K562 (cell line): ENCODE results near the gene IGF1R. TPM values are rescaled to one million over a fixed set of nuclear protein-coding genes. Genes with fewer than 3 reads are reported as not detected.

Source experiments
- CBFA2T3 ChIP-seq: fragments of 450-650 bp; IDR thresholded peaks from 2 replicates; pipeline ENCODE4 v1.6.1; 2017
- CEBPG ChIP-seq, 3 experiments: fragments of 200-800 bp in 1 of 3; sonication (Bioruptor generic) in 1 of 3; sonication (generic) in 1 of 3; formaldehyde crosslinking in 1 of 3; IDR thresholded peaks in 2 of 3; conservative IDR thresholded peaks in 1 of 3; 2 replicates each; pipeline versions ENCODE4 v1.6.1 to v1.8.0; 2016 to 2022; ENCODE audit warnings: missing compliant biosample characterization in 2 of 3, missing genetic modification characterization in 2 of 3, mild to moderate bottlenecking in 1 of 3, missing genetic modification reagents in 1 of 3
- ESRRA ChIP-seq: fragments of 450-650 bp; IDR thresholded peaks from 2 replicates; pipeline ENCODE4 v1.6.1; 2014; ENCODE audit warnings: low read depth, mild to moderate bottlenecking, moderate library complexity, borderline replicate concordance
- HMGXB4 ChIP-seq: sonication (generic); formaldehyde crosslinking; IDR thresholded peaks from 2 replicates; pipeline ENCODE4 v1.8.1; 2023; ENCODE audit warnings: mild to moderate bottlenecking, missing genetic modification reagents
- JUN ChIP-seq, 2 experiments: sonication (generic) in 1 of 2; formaldehyde crosslinking in 1 of 2; IDR thresholded peaks; 2 replicates each; pipeline versions ENCODE4 v1.6.1 to v1.8.0; 2012 to 2022; ENCODE audit warnings: borderline replicate concordance in 2 of 2, mild to moderate bottlenecking in 2 of 2, improper control_type of control experiment in 1 of 2, low read depth in 1 of 2, low read length in 1 of 2, missing genetic modification reagents in 1 of 2
- LCOR ChIP-seq: sonication (generic); formaldehyde crosslinking; IDR thresholded peaks from 2 replicates; pipeline ENCODE4 v1.8.0; 2022; ENCODE audit warnings: mild to moderate bottlenecking, missing genetic modification reagents
- MED1 ChIP-seq: sonication (generic); formaldehyde crosslinking; IDR thresholded peaks from 2 replicates; pipeline ENCODE4 v1.8.1; 2023; ENCODE audit warnings: missing genetic modification reagents, borderline replicate concordance
- NCOA6 ChIP-seq: fragments of 450-650 bp; IDR thresholded peaks from 2 replicates; pipeline ENCODE4 v1.6.1; 2017; ENCODE audit warnings: mild to moderate bottlenecking
- PHB2 ChIP-seq: fragments of 450-650 bp; IDR thresholded peaks from 2 replicates; pipeline ENCODE4 v1.6.1; 2017; ENCODE audit warnings: low read depth
- PTTG1 ChIP-seq: fragments of 450-650 bp; IDR thresholded peaks from 2 replicates; pipeline ENCODE4 v1.6.1; 2016; ENCODE audit warnings: low read depth, mild to moderate bottlenecking, missing genetic modification characterization, missing compliant biosample characterization
- TCF7L2 ChIP-seq: fragments of 150-350 bp; IDR thresholded peaks from 2 replicates; pipeline ENCODE4 v1.6.1; 2016; ENCODE audit warnings: low read depth, mild to moderate bottlenecking, low read length, moderate library complexity
- XRCC4 ChIP-seq: IDR thresholded peaks from one replicate; pipeline ENCODE4 v1.6.1; 2011; ENCODE audit not compliant: insufficient read depth, insufficient read length; ENCODE audit errors: extremely low read depth
- YY1 ChIP-seq, 3 experiments: IDR thresholded peaks; 2 replicates each; pipeline ENCODE4 v1.6.1; 2011; ENCODE audit warnings: low read length in 2 of 3, mild to moderate bottlenecking in 2 of 3, moderate library complexity in 2 of 3, borderline replicate concordance in 1 of 3, control low read depth in 1 of 3, low read depth in 1 of 3; ENCODE audit not compliant: insufficient read depth in 3 of 3, insufficient replicate concordance in 2 of 3, control insufficient read depth in 1 of 3, insufficient read length in 1 of 3; ENCODE audit errors: extremely low read depth in 1 of 3
- ZEB2 ChIP-seq: fragments of 450-650 bp; IDR thresholded peaks from 2 replicates; pipeline ENCODE4 v1.6.1; 2016
- ZNF197 ChIP-seq: fragments of 200-800 bp; sonication (Bioruptor generic); IDR thresholded peaks from 2 replicates; pipeline ENCODE4 v1.6.1; 2016; ENCODE audit warnings: low read depth, missing genetic modification characterization, missing compliant biosample characterization
- ZNF695 ChIP-seq: fragments of 450-650 bp; formaldehyde crosslinking; IDR thresholded peaks from 2 replicates; pipeline ENCODE4 v1.4.0; 2020; ENCODE audit warnings: mild to moderate bottlenecking, moderate library complexity
- ZNF707 ChIP-seq: fragments of 250-450 bp; sonication (Bioruptor Pico); conservative IDR thresholded peaks from 2 replicates; pipeline ENCODE4 v1.8.0; 2022; ENCODE audit warnings: inconsistent platforms, mild to moderate bottlenecking, moderate library complexity
- ZSCAN32 ChIP-seq: fragments of 450-650 bp; formaldehyde crosslinking; IDR thresholded peaks from 2 replicates; pipeline ENCODE4 v1.4.0; 2020; ENCODE audit warnings: mild to moderate bottlenecking, moderate library complexity
- polyA plus RNA-seq, 8 experiments: library from polyadenylated mRNA; depleted of rRNA in 4 of 8; stranded (reverse) in 5 of 8; unstranded in 3 of 8; fragments of >200 nt; fragmentation: Nextera tagmentation in 2 of 8; fragmentation: Illumina TruSeq in 1 of 8; extraction: Ambion mirVana in 2 of 8; extraction: Trizol in 1 of 8; gene quantifications; 2 replicates each; pipeline versions ENCODE4 v1.2.1 to v1.2.3, GENCODE V29; 2011 to 2014; ENCODE audit warnings: inconsistent platforms in 1 of 8, missing spikeins in 1 of 8
- total RNA-seq, 7 experiments: library from RNA; depleted of rRNA in 6 of 7; stranded (reverse); fragments of >200 nt in 6 of 7; fragmentation: Illumina TruSeq in 2 of 7; extraction: Trizol in 2 of 7; gene quantifications; 2 replicates each; pipeline versions ENCODE4 v1.2.1 to v1.2.3, GENCODE V29; 2011 to 2021; ENCODE audit warnings: low replicate concordance in 1 of 7
- TF ChIP-seq, protein P1 (sequence below): IDR thresholded peaks from 2 replicates; pipeline ENCODE4 v1.6.1; 2011; ENCODE audit not compliant: insufficient read length; ENCODE audit errors: extremely low read depth
- TF ChIP-seq, protein P2 (sequence below): IDR thresholded peaks from 2 replicates; pipeline ENCODE4 v1.6.1; 2016; ENCODE audit warnings: missing genetic modification characterization, missing compliant biosample characterization
- TF ChIP-seq, protein P3 (sequence below): fragments of 250-450 bp; sonication (Bioruptor Pico); IDR thresholded peaks from 2 replicates; pipeline ENCODE4 v1.8.0; 2022; ENCODE audit warnings: moderate library complexity, mild to moderate bottlenecking, inconsistent platforms

The IGF1R gene
- total and polyA plus RNA-seq, 9 of the 15 experiments (the other 6 are each of a cell fraction or from before 2014, with no cell fraction given) = 0.35 to 8.0 (median 1.6) TPM

- TF ChIP-seq, protein P1, sequence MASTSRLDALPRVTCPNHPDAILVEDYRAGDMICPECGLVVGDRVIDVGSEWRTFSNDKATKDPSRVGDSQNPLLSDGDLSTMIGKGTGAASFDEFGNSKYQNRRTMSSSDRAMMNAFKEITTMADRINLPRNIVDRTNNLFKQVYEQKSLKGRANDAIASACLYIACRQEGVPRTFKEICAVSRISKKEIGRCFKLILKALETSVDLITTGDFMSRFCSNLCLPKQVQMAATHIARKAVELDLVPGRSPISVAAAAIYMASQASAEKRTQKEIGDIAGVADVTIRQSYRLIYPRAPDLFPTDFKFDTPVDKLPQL = no peak
- TF ChIP-seq PTTG1 (tag) = no peak
- TF ChIP-seq ZNF197 (CRISPR knock-in tag) = no peak
- no peak for TF ChIP-seq MED1 (CRISPR knock-in tag)
- no peak for TF ChIP-seq ZEB2
- no peak for TF ChIP-seq ZNF707 (CRISPR knock-in tag)
- TF ChIP-seq YY1 (IDR thresholded peaks at IDR 0.05; ENCODE audit: borderline replicate concordance in 1 of 3, control insufficient read depth in 1 of 3, extremely low read depth in 1 of 3, insufficient read depth in 3 of 3, insufficient read length in 1 of 3, insufficient replicate concordance in 2 of 3, low read depth in 1 of 3, low read length in 2 of 3) = no peak
- TF ChIP-seq, protein P2, sequence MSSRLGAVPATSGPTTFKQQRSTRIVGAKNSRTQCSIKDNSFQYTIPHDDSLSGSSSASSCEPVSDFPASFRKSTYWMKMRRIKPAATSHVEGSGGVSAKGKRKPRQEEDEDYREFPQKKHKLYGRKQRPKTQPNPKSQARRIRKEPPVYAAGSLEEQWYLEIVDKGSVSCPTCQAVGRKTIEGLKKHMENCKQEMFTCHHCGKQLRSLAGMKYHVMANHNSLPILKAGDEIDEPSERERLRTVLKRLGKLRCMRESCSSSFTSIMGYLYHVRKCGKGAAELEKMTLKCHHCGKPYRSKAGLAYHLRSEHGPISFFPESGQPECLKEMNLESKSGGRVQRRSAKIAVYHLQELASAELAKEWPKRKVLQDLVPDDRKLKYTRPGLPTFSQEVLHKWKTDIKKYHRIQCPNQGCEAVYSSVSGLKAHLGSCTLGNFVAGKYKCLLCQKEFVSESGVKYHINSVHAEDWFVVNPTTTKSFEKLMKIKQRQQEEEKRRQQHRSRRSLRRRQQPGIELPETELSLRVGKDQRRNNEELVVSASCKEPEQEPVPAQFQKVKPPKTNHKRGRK = no peak
- TF ChIP-seq JUN (IDR thresholded peaks at IDR 0.05; ENCODE audit: borderline replicate concordance, low read depth, low read length) = peak; percentile 76
- TF ChIP-seq JUN (CRISPR knock-in tag; IDR thresholded peaks at IDR 0.05; ENCODE audit: borderline replicate concordance) = no peak
- TF ChIP-seq ESRRA = no peak
- TF ChIP-seq CEBPG (CRISPR knock-in tag; IDR thresholded peaks at IDR 0.05) = no peak
- no peak; a peak in 1 of 4 replicates for TF ChIP-seq CEBPG (tag; conservative IDR thresholded peaks at IDR 0.05 in 1 of 2, IDR thresholded peaks at IDR 0.05 in 1 of 2)
- TF ChIP-seq TCF7L2 = no peak
- no peak for TF ChIP-seq NCOA6
- TF ChIP-seq PHB2 = no peak
- no peak for TF ChIP-seq HMGXB4 (CRISPR knock-in tag)
- TF ChIP-seq ZSCAN32 (CRISPR knock-in tag) = no peak
- peak; percentile 77 for TF ChIP-seq CBFA2T3
- TF ChIP-seq, protein P3, sequence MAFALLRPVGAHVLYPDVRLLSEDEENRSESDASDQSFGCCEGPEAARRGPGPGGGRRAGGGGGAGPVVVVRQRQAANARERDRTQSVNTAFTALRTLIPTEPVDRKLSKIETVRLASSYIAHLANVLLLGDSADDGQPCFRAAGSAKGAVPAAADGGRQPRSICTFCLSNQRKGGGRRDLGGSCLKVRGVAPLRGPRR (CRISPR knock-in tag) = no peak
- no peak for TF ChIP-seq LCOR (CRISPR knock-in tag)
- TF ChIP-seq ZNF695 = no peak
- no peak for TF ChIP-seq XRCC4
These were observed 248.7 kb downstream of the IGF1R start (continued) for GRCh38 chr15:98896802-98897732.
